Measurements from ENCODE around the gene OR10H1. TPM values are rescaled to one million over a fixed set of nuclear protein-coding genes. Genes with fewer than 3 reads are reported as not detected.

Gene OR10H1
- total RNA-seq, 1 experiment from 2014 or later = not detected

DNA sequence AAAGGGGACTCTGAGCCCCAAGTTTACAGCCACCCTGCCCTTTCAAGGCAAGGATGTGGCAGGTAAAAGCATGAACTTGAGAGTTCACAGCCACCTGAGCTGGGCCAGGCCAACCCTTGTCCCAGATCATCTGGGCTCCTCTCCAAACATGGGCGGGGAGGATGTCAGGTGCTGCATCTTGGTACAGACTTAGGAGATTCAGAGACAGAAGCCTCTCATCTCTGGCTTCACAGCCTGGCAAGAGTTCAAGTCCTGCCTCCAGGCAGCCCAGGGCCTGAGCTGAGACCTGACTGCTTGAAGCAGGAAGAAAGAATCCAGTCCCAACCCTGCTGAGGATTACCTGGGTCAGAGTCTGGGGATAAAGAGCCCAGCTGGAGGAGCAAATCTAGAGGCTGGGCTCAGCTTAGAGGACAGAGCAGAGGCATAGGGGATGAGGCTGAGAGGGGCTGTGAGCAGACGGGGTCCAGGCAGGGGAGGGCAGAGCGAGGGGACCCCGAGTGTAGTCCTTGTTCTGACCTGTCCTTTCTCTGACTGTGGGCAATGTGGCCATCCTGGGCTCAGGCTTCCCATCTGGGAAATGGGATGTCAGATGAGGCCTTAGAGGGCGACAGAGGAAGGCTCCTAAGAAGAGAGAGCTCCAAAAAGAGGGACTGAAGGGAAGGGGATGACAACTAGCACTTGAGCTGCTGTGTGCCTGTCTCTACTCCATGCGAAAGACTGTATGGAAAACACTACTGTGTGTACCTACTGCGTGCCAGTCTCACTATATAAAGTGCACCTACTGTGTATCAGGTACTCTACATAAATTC lies 34.6 kb downstream of the OR10H1 start (continued):
- TF ChIP-seq, protein P1, sequence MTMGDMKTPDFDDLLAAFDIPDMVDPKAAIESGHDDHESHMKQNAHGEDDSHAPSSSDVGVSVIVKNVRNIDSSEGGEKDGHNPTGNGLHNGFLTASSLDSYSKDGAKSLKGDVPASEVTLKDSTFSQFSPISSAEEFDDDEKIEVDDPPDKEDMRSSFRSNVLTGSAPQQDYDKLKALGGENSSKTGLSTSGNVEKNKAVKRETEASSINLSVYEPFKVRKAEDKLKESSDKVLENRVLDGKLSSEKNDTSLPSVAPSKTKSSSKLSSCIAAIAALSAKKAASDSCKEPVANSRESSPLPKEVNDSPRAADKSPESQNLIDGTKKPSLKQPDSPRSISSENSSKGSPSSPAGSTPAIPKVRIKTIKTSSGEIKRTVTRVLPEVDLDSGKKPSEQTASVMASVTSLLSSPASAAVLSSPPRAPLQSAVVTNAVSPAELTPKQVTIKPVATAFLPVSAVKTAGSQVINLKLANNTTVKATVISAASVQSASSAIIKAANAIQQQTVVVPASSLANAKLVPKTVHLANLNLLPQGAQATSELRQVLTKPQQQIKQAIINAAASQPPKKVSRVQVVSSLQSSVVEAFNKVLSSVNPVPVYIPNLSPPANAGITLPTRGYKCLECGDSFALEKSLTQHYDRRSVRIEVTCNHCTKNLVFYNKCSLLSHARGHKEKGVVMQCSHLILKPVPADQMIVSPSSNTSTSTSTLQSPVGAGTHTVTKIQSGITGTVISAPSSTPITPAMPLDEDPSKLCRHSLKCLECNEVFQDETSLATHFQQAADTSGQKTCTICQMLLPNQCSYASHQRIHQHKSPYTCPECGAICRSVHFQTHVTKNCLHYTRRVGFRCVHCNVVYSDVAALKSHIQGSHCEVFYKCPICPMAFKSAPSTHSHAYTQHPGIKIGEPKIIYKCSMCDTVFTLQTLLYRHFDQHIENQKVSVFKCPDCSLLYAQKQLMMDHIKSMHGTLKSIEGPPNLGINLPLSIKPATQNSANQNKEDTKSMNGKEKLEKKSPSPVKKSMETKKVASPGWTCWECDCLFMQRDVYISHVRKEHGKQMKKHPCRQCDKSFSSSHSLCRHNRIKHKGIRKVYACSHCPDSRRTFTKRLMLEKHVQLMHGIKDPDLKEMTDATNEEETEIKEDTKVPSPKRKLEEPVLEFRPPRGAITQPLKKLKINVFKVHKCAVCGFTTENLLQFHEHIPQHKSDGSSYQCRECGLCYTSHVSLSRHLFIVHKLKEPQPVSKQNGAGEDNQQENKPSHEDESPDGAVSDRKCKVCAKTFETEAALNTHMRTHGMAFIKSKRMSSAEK (CRISPR knock-in tag; IDR thresholded peaks at IDR 0.05; ENCODE audit: borderline replicate concordance) = no peak

GRCh38 chr19:15779756-15780476 lies 35.5 kb downstream of the OR10H1 start:
- DNase-seq (ENCODE audit: low spot score) (no peak), ATAC-seq (no peak)
- no peaks in the 10 kb centered on the region for H3K4me1 Mint-ChIP-seq
- peaks cover 53% of the 10 kb centered on the region for H3K36me3 Mint-ChIP-seq
- no peak overlapping the region for H3K27ac Mint-ChIP-seq
- H3K9me3 Mint-ChIP-seq = peaks cover 59% of the 10 kb centered on the region
- ChIA-PET POLR2A (no interaction called here), CTCF (interaction anchor here (0.9 kb wide), 1 partner anchor 150 kb away, joined by 3 read pairs; no protein-coding TSS in a partner anchor)
- peaks cover 16% of the 10 kb centered on the region; the same call in 1 of the 2 replicates for H3K27me3 Mint-ChIP-seq (ENCODE audit: low read depth)
- TF ChIP-seq FOXP1 (CRISPR knock-in tag; IDR thresholded peaks at IDR 0.05; ENCODE audit: borderline replicate concordance) = no peak
- no peak for TF ChIP-seq ZBTB21 (CRISPR knock-in tag; IDR thresholded peaks at IDR 0.05; ENCODE audit: borderline replicate concordance)
- TF ChIP-seq MYBL2 (CRISPR knock-in tag; IDR thresholded peaks at IDR 0.05) = no peak
- TF ChIP-seq ZNF263 (CRISPR knock-in tag; IDR thresholded peaks at IDR 0.05; ENCODE audit: low read depth) = no peak
- TF ChIP-seq, protein P2, sequence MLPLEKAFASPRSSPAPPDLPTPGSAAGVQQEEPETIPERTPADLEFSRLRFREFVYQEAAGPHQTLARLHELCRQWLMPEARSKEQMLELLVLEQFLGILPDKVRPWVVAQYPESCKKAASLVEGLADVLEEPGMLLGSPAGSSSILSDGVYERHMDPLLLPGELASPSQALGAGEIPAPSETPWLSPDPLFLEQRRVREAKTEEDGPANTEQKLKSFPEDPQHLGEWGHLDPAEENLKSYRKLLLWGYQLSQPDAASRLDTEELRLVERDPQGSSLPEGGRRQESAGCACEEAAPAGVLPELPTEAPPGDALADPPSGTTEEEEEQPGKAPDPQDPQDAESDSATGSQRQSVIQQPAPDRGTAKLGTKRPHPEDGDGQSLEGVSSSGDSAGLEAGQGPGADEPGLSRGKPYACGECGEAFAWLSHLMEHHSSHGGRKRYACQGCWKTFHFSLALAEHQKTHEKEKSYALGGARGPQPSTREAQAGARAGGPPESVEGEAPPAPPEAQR (CRISPR knock-in tag; IDR thresholded peaks at IDR 0.05) = no peak
- TF ChIP-seq ETV6 (CRISPR knock-in tag; IDR thresholded peaks at IDR 0.05) = no peak
- TF ChIP-seq GABPB1 (CRISPR knock-in tag; IDR thresholded peaks at IDR 0.05) = no peak
- no peak overlapping the region for H3K4me3 Mint-ChIP-seq

DNA sequence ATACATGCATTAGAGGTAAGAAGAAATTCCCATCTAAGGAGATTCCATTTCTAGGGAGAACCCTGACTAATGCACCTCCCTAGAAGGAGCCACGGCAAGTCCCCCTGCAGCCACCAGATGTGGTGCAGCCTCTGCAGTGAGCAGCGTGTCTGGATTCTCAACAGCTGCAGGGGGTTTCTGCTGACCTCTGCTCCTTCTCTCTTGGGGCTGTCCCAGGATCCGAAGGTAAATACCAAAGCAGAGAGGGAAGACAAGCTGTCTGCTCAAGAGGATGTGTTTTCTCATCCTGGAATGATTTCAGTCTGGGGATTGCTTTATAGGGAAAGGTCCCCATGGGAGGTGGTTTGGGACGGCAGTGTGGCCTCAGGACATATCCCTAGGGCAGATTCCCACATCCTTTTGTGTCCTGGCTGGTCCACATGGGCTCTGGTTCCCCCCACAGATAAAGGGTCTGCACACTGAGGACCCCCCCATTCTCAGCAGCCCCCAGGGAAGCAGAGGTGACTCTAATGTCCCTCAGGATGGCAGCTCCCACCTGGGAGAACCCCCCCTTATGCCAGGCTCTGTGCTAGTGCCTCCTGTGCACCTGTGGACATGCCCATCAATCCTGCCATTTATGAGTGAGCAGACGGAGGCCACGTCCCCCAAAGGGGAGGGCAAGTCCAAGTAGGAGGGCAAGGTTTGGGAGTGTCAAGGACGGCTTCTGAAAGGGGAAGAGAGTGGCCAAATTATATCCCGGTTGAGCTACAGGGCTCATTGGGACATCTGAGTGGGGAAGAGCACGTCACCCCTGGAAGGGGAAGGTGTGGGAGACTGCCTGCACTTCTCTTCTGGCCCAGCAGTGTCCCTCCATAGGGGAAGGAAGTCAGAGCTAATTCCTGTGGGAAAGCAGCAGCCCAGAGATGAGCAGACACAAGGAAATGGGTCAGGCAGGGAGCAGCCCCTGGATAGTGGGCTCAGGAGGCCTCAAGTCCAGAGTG lies 38.2 kb downstream of the OR10H1 start:
- ATAC-seq (no peak), DNase-seq (ENCODE audit: low spot score) (no peak)
- CTCF ChIA-PET = no interaction called here
- POLR2A ChIA-PET = no interaction called here
- no peak for TF ChIP-seq ZMAT4 (CRISPR knock-in tag; IDR thresholded peaks at IDR 0.05)
- Mint-ChIP-seq H3K36me3 (peaks cover 62% of the 10 kb centered on the region), H3K27me3 (ENCODE audit: low read depth) (peaks cover 18% of the 10 kb centered on the region; the same call in 1 of the 2 replicates), H3K9me3 (peaks cover 69% of the 10 kb centered on the region), H3K4me3 (no peak overlapping the region), H3K27ac (no peak overlapping the region), H3K4me1 (no peaks in the 10 kb centered on the region)

- CTCF ChIA-PET = no interaction called here
- POLR2A ChIA-PET = no interaction called here
- Mint-ChIP-seq H3K4me3 (no peak overlapping the region), H3K27ac (no peak overlapping the region), H3K9me3 (peaks cover 72% of the 10 kb centered on the region), H3K27me3 (ENCODE audit: low read depth) (peaks cover 14% of the 10 kb centered on the region; the same call in 1 of the 2 replicates), H3K36me3 (peaks cover 66% of the 10 kb centered on the region), H3K4me1 (no peaks in the 10 kb centered on the region)
- ATAC-seq (no peak), DNase-seq (ENCODE audit: low spot score) (no peak)
- no peak for TF ChIP-seq NFYB (CRISPR knock-in tag; conservative IDR thresholded peaks at IDR 0.05; ENCODE audit: low read depth)
- TF ChIP-seq RORB (CRISPR knock-in tag; IDR thresholded peaks at IDR 0.05) = no peak
- no peak for TF ChIP-seq RELA (CRISPR knock-in tag; IDR thresholded peaks at IDR 0.05; ENCODE audit: borderline replicate concordance)
- TF ChIP-seq NFATC4 (CRISPR knock-in tag; IDR thresholded peaks at IDR 0.05) = no peak
- no peak for TF ChIP-seq ZNF219 (CRISPR knock-in tag; IDR thresholded peaks at IDR 0.05; ENCODE audit: borderline replicate concordance)
- TF ChIP-seq AFF4 (CRISPR knock-in tag; IDR thresholded peaks at IDR 0.05; ENCODE audit: borderline replicate concordance) = no peak
- no peak for TF ChIP-seq CREB1 (CRISPR knock-in tag; IDR thresholded peaks at IDR 0.05)
- no peak for TF ChIP-seq ATF1 (CRISPR knock-in tag; IDR thresholded peaks at IDR 0.05)
- TF ChIP-seq ZNF263 (CRISPR knock-in tag; IDR thresholded peaks at IDR 0.05; ENCODE audit: low read depth) = no peak
Observed at GRCh38 chr19:15776264-15776663, 39.2 kb downstream of the OR10H1 start.
